HT-29 (cell line): Measurements from ENCODE around the gene MED27. TPM values are rescaled to one million over a fixed set of nuclear protein-coding genes. Genes with fewer than 3 reads are reported as not detected.

ENCODE experiments used
- DNase-seq: peaks from one replicate; pipeline ENCODE4 v3.0.0-alpha.2; 2015; ENCODE audit warnings: low spot score
- total RNA-seq: library from RNA; depleted of rRNA; stranded (reverse); fragments of >200 nt; shearing (Covaris generic); gene quantifications from 2 replicates; pipeline ENCODE4 v1.2.3, GENCODE V29; 2014

MED27 gene
- total RNA-seq, 1 experiment from 2014 or later = 26.7 TPM

GRCh38 chr9:132044176-132044875 is 35.3 kb downstream of the MED27 start:
- no peak for DNase-seq

GRCh38 chr9:132043708-132044107 is 36.0 kb downstream of the MED27 start:
- no peak for DNase-seq

GRCh38 chr9:132042324-132042723 is 37.3 kb downstream of the MED27 start:
- no peak for DNase-seq

- DNase-seq = no peak
Observed at GRCh38 chr9:132041798-132042197, 37.9 kb downstream of the MED27 start.

- DNase-seq = no peak
Observed at GRCh38 chr9:132040808-132041207, 38.9 kb downstream of the MED27 start.

GRCh38 chr9:132040246-132040645 is 39.4 kb downstream of the MED27 start:
- DNase-seq = no peak

GRCh38 chr9:132039284-132039683 is 40.4 kb downstream of the MED27 start:
- no peak for DNase-seq

GRCh38 chr9:132037458-132037857 is 42.2 kb downstream of the MED27 start:
- no peak for DNase-seq

- DNase-seq = no peak
Observed at GRCh38 chr9:132036521-132036920, 43.1 kb downstream of the MED27 start.

- no peak for DNase-seq
Observed at GRCh38 chr9:132035679-132036078, 44.0 kb downstream of the MED27 start.

- no peak for DNase-seq
Observed at GRCh38 chr9:132032238-132032950, 47.3 kb downstream of the MED27 start.

GRCh38 chr9:132031467-132032237 is 48.0 kb downstream of the MED27 start:
- no peak for DNase-seq

GRCh38 chr9:132030626-132031325 is 48.9 kb downstream of the MED27 start:
- DNase-seq = no peak

GRCh38 chr9:132027752-132028663 is 51.7 kb downstream of the MED27 start:
- DNase-seq = no peak

GRCh38 chr9:132026932-132027585 is 52.6 kb downstream of the MED27 start:
- no peak for DNase-seq

GRCh38 chr9:132025766-132026165 is 53.9 kb downstream of the MED27 start:
- DNase-seq = no peak

GRCh38 chr9:132024589-132024988 is 55.1 kb downstream of the MED27 start:
- no peak for DNase-seq

- DNase-seq = no peak
Observed at GRCh38 chr9:132023419-132024180, 56.1 kb downstream of the MED27 start.

GRCh38 chr9:132020820-132021510 is 58.7 kb downstream of the MED27 start:
- DNase-seq = no peak
